ENCODE data around the gene SUSD6.

SUSD6 gene

DNA sequence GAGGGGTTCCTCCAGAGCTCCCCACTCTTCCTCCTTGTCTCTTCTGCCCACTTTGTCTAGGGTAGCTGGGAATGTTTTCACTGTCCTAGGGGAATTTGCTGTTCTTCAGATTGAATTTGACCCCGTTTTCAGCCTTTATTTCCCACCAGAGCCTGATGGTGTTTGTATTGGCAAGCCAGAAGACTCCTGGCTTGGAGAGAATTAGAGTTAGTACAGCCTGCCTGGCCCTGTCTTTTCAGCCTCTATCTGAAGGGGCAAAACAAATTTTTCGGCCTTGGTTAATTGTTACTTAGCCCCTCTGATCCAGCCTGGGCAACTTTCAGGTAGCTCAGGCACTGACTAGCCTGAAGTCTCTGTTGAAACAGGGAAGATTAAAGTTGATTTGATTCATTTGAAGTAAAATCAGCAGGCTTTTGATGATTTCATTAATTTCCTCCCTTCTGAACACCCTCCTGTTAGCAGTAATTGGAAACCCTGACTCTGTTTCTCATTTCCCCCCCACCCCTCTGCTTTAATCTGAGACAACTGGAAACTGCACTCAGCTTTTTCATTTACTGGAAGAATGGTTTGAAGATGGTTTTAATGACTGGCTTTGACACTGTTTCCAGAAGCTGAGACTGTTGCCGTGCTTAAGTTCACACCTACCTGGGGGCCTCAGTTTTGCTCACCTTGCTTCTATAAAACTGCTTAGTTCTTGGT lies 63.3 kb downstream of the SUSD6 start:
- no peak for DNase-seq

- DNase-seq: no peak
Measured at GRCh38 chr14:69675245-69675583, 63.8 kb downstream of the SUSD6 start.

- DNase-seq: no peak
Measured at GRCh38 chr14:69675877-69676416, 64.6 kb downstream of the SUSD6 start.

GRCh38 chr14:69676723-69677122 lies 65.3 kb downstream of the SUSD6 start:
- DNase-seq: no peak

GRCh38 chr14:69680297-69680696 lies 68.9 kb downstream of the SUSD6 start:
- DNase-seq: no peak

GRCh38 chr14:69682136-69682535 lies 70.7 kb downstream of the SUSD6 start:
- DNase-seq: no peak

GRCh38 chr14:69682621-69683263 lies 71.3 kb downstream of the SUSD6 start:
- no peak for DNase-seq

GRCh38 chr14:69683971-69684370 lies 72.6 kb downstream of the SUSD6 start:
- no peak for DNase-seq

GRCh38 chr14:69684461-69685217 lies 73.2 kb downstream of the SUSD6 start:
- DNase-seq: no peak

- no peak for DNase-seq
Measured at GRCh38 chr14:69685218-69685616, 73.8 kb downstream of the SUSD6 start.

DNA sequence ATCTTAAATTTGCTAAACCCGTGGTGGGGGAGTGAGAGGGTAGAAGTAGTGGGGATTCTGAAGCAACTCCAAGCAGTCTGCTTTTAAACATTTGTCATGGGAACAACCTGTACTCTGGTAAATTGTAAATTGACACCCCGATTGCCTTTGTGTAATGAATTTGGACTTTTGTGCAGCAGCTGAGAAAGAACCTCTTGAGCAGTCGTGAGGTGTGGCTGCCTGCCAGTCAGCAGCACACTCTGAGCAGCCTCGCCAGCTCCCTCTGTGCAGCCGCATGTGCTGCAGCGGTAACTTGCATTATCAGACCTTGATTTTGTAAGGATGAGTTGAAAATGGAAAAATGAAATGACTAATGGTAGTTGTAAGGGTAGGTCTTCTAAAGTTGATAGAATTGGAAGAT lies 74.3 kb downstream of the SUSD6 start:
- no peak for DNase-seq

DNA sequence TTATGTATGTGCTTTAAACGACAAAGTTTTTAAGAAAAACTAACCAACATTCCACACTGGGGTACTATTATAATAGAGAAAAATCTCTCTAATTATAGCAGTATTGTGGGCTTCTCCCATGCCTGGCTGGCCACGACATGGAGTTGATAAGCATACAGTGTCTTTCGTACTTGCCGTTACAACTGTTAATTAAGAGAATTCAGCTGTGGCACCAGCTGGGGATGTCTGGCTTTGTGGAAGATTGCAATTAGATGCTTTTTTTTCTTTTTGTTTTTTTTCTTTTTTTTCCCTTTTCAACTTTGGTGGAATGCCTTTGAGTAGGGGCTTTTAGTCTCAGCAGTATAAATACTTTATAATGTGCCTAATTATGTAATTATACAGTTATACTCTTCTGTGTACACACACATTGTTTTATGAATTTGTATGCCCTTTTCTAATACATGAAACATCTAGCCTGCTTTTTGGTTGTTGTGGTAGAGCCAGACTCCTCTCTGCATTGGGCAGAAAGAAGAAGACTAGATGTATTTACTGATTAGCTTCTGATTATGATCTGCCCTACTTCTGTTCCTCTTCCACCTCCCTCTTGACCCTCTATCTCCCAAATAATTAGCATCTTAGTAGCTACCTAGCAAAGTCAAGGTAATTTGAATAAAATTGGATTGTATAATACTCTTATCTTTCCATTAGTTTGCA lies 76.4 kb downstream of the SUSD6 start:
- DNase-seq: no peak

- no peak for DNase-seq
Measured at GRCh38 chr14:69688299-69688649, 76.9 kb downstream of the SUSD6 start.

DNA sequence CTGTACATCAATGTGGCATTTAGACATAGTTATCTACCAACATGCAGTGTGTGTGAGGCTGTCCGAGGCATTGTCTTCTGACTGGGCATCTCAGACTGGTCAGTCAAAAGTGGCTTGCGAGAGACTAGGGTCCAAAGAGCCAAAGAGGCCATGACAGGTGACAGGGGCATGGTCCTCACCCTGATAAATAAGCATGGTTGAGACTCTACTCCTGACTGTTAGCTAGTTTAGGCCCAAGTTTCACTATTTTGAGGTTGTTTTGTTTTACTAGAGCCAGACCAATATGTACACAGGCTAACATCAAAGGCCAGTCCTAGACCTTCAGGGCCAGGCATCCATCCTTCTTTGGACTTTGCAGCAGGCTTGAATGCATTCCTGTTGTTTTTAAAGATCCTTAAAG lies 78.6 kb downstream of the SUSD6 start:
- no peak for DNase-seq

DNA sequence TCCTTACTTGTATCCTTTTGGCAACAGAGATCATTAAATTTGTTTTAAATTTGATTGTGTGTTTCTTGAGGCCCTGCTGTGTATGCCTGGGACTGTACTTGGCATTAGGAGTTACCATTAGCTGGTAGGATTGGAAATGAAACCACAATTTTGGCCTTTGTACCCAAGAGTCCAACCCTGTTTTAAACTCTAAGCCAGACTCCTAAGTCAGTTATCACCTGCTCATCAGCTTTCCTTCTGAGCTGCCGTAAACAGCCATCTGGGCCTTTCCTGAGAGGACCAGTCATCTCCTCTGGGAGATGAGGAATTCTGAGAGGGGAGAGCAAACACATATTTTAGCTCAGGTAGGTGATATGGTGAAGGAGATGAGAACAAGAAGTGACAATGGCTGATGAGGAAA lies 81.2 kb downstream of the SUSD6 start:
- no peak for DNase-seq

- DNase-seq: no peak
Measured at GRCh38 chr14:69693145-69693544, 81.7 kb downstream of the SUSD6 start.

DNA sequence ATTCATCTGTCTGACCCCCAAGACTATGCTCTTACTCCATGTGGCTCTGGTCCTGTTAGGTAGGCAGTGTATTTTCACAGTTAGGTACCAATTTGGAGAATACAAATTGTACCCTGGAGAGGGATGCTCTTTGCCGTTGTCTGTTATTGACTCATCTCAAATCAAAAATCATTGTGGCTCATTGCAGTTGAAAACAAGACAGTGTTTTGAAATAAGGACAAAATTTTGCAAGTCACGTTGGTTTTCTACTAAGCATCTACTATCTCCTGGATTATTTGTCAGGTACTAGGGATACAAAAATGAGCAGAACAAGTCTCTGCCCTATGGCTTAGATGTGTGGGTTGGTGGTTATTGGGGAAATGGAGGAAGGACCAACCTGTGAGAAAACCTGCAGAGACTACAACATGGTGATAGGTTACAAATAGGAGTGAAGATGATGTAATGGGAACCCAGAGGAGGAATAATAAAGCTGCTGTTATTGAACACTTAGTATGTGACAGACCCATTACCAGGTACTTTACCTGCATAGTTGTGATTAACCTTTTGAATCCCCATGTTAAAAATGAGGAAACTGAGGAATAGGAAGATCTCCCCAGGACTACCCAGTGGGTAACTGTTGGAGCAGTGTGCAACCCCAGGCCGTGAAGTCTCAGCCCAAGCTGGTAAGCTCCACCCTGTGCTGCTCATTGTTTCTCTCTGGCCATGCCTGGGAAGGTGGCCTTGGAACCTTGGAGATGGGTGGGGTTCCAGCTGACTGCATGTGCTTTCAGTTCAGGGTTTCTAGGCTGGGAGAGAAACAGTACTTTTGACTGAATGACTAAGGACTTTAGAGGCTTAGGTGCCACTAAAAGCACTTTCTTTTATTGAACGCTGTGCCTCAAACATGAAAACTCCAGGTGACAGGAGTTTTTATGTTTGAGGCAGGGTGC lies 82.7 kb downstream of the SUSD6 start:
- no peak for DNase-seq

- DNase-seq: no peak
Measured at GRCh38 chr14:69694730-69695281, 83.4 kb downstream of the SUSD6 start.

- no peak for DNase-seq
Measured at GRCh38 chr14:69695322-69696203, 84.2 kb downstream of the SUSD6 start.

GRCh38 chr14:69696204-69696527 lies 84.8 kb downstream of the SUSD6 start:
- no peak for DNase-seq

All from T-helper 9 cell (primary cell).